ENCODE data around the gene ADCY3. TPM values are rescaled to one million over a fixed set of nuclear protein-coding genes. Genes with fewer than 3 reads are reported as not detected.
A peak's percentile ranks its signal among the peaks of the same experiment; 100 is the strongest.

Gene ADCY3
- total RNA-seq, 1 experiment from 2014 or later = 36.8 TPM

DNA sequence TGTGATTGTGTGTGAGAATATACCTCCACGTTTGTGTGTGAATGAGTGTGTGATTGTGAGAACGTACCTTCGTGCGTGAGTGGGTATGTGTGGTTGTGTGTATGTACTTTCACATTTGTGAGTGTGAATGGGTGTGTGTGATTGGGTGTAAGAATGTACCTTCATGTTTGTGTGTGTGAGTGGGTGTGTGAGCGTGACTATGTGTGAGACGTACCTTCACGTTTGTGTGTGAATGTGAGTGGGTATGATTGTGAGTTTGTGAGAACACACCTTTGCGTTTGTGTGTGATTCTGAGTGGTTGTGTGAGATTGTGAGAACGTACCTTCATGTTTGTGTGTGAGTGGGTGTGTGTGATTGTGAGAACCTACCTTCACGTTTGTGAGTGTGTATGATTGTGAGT is 5.8 kb upstream of the ADCY3 start:
- no peak for DNase-seq (ENCODE audit: low spot score)

- DNase-seq (ENCODE audit: low spot score) = no peak
These were observed 4.7 kb upstream of the ADCY3 start for GRCh38 chr2:24924732-24925131.

- no peak for DNase-seq (ENCODE audit: low spot score)
These were observed 4.2 kb upstream of the ADCY3 start for GRCh38 chr2:24924266-24924665.

- no peak for DNase-seq (ENCODE audit: low spot score)
These were observed 3.1 kb upstream of the ADCY3 start for GRCh38 chr2:24923106-24923505.

GRCh38 chr2:24922556-24922955 is 2.5 kb upstream of the ADCY3 start:
- DNase-seq (ENCODE audit: low spot score) = no peak

- peak; percentile 21 for DNase-seq (ENCODE audit: low spot score)
These were observed 888 bp upstream of the ADCY3 start for GRCh38 chr2:24920809-24921441.

DNA sequence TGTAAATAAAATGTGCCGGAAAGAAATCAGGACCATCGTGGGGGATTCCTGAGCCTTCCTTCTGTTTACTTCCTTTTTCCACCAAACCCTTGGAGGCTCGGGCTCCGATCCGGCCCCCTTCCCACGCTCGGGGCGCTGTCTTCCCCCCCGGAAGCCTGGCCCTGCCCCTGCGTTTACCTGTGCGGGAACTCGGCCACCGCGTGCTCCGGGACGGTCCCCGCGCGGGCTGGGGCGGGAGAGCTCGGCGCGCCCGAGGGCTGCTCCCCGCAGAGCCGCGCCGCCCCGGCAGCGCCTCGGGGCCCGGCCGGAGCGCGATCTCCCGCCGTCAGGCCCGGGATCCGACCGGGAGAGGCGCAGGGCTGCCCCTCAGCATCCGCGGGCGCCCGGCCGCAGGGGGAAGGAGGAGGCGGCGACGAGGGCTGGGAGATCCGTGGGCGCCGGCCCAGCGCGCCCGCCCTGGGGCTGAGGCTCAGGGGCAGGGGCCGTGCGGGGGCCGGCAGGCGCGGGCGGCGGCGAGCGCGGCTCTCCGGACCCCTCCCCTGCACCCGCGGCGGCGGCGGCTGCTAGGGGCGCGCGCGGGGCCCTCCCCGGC is 435 bp downstream of the ADCY3 start:
- no peak for DNase-seq (ENCODE audit: low spot score)

DNA sequence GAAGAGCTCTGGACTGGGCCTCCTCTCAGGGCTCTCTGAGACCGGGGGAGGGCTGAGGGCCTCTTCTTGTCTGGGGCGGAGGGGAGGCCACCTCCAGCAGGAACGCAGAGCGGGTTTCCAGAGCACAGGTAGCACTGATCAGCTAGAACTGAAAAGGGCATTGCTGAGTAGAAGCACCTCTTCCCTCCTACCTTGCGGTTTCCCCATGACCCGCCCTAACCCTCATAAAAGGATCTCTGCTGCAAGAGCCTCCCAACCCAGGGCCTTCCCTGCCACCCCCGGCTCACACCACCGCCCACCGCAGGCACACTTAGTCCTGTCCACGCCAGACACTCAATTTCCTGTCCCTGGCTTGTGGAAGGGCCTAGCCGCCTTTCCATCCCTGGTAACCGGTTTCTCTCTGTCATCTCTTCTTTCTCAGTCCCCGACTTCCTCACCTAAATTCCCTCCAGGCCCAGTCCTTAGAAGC is 966 bp downstream of the ADCY3 start:
- peak; percentile 28 for DNase-seq (ENCODE audit: low spot score)

- DNase-seq (ENCODE audit: low spot score) = no peak
These were observed 1.6 kb downstream of the ADCY3 start for GRCh38 chr2:24918326-24919036.

DNA sequence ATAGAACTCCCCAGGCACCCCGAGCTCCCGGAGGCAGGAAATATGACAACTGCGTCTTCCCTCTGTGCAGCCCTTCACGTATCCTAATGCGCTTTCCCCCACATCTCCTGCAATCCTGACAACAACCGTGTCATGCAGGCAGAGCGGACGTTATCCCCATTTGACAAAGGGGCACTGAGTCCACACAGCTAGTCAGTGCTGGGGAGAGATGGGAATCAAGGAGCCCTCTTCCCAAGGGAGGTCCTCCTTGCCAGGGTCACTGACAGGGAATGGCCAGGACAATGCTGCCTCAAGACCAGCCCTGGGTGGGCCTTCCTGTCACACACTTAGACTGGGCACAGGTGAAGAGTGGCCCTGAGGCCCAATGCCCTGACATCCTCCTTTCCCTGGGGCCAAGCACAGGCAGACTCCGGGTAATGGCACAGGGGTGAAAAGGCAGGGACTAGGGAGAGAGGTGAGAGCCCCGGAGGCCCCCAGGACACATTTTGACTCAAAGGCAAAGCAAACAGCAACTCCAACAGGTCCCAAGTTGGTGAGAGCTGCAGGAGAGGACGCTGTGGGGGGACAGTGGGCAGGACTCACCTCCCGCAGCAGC is 2.2 kb downstream of the ADCY3 start:
- DNase-seq (ENCODE audit: low spot score) = no peak

DNA sequence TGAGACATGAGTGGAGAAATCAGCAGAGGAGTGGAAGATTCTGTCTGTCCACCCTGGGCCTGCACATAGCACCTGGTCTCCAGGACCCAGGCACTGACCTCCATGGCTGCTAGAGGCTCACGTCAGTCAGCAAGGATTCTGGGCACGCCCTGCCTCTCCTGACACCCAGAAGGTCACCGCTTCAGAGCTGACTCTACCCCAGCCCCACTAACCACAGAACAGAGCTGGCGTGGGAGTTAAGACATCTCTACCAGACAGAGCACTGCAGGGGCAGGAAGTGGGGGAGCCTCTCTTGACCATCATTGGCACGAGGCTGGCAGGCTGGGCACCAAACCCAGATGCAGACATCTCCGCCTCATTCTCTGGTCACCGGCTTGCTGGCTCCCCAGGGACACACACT is 3.0 kb downstream of the ADCY3 start:
- DNase-seq (ENCODE audit: low spot score) = no peak

DNA sequence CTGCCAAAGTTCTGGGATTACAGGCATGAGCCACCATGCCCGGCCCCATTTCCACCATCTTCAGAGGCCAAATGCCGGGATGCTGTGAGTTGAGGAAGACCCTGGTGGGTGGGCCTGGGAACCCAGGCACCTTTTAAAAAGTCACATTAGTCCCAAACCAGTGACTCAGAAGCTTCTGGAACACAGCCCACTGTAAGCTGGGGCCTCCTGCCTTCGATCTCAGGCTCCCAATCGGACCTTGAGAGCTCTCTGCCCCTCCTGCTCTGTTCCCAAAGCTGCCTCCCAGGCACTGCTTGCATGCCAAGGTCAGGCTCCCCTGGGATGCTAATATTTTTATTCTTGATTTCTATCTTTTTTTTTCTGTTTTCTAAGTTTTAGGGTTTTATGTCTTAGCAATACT is 4.2 kb downstream of the ADCY3 start:
- no peak for DNase-seq (ENCODE audit: low spot score)

- no peak for DNase-seq (ENCODE audit: low spot score)
These were observed 4.9 kb downstream of the ADCY3 start for GRCh38 chr2:24915175-24915574.

DNA sequence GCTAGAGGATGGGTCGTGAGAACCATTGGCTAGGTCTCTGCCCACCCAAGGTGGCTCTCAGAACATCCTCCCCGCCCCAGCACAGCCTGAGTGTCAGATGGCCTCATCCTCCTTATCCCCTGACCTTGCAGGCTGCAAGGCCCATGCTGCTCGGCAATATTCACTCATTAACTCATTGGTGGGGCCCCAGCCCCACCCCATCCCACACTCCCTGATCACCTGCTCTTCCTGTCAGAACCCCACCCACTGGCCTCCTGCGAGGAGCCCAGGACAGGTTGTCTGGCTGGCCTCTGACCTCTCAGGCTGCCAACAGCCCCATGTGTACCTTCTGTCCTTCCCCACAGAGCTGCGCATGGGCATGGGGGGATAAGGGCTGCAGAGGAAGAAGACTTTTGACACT is 5.3 kb downstream of the ADCY3 start:
- DNase-seq (ENCODE audit: low spot score) = no peak

- DNase-seq (ENCODE audit: low spot score) = no peak
These were observed 6.1 kb downstream of the ADCY3 start for GRCh38 chr2:24913911-24914310.

DNA sequence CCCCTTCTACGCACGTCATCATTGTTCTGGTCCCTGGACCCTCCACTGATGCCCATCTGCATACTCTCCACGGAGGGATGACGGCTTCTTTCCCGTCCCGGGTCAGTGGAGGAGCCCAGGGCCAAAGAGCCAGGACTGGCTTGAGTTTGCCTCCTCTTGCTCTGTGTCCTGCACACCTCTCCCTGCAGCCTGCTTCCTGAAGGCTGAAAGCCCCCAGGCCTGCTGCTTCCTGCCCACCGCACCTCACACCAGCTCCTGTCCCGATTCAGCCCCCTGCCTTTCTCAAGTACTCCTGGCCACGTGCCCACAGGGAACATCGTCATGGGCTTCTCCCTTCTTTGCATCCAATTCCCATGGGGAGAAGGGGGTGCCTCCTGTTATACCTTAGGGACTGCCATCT is 7.1 kb downstream of the ADCY3 start:
- DNase-seq (ENCODE audit: low spot score) = no peak

DNA sequence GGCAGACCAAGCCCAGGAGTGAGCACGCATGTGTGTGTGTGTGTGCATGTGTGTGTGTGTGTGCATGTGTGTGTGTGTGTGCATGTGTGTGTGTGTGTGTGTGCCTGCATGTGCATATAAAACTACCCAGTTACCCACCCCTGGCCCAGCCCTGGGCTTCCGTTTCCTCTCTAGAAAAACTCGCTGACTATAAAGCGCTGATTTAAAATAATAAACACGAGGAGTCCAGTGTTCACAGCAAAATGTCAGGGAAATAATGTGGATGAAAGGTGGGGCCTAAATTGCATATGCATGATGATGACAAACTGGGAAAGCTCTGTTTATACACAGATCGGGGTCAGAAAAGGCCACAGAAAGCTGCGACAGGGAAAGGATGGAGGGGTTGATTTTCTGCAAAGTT is 7.5 kb downstream of the ADCY3 start:
- DNase-seq (ENCODE audit: low spot score) = no peak

GRCh38 chr2:24910245-24910644 is 9.8 kb downstream of the ADCY3 start:
- no peak for DNase-seq (ENCODE audit: low spot score)

GRCh38 chr2:24909555-24910177 is 10.4 kb downstream of the ADCY3 start:
- DNase-seq (ENCODE audit: low spot score) = no peak

DNA sequence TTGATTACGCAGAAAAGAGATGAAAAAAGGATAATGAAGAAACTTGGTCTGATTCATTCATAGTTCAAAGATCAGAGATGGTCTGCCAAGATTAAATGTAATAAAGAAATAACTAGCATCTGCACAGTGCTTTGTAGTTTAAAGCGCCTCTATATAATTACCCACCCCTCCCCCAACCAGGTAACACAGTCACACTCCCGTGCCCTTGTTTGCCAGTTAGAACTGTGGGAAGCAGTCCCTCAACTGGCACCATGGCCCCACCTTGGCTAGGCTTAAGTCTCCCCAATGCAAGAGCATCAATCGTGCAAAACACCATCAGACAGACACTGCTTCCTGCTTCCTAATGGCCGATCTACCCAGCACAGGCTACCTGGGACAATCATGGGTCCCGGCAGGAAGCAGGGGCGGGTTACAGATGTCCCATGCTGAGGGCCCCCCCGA is 11.6 kb downstream of the ADCY3 start:
- no peak for DNase-seq (ENCODE audit: low spot score)

- DNase-seq (ENCODE audit: low spot score) = no peak
These were observed 12.9 kb downstream of the ADCY3 start for GRCh38 chr2:24907116-24907515.

DNA sequence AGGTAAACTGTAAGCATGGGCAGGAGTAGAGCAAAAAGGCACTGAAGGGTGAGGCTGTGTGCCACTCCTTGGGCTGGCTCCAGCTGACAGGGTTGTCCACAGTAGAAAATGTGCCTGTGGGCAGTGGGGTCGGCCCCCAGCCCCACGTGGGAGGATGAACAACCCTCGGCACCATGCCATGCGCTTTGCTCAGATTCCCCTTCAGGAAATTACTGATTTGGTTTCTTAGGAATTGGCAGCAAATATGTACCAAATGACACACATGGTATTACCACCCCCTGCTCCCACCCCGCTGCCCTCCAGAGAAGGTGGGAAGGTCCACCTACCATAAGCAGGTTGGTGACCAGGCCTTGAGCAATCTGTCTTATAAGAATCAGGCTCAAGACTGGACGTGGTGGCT is 13.6 kb downstream of the ADCY3 start:
- no peak for DNase-seq (ENCODE audit: low spot score)

All from A172 (cell line).